Bladder microvascular endothelial cell (primary cell): ENCODE results near the gene ERAL1. TPM values are rescaled to one million over a fixed set of nuclear protein-coding genes. Genes with fewer than 3 reads are reported as not detected.

Experiments used
- total RNA-seq: library from RNA; depleted of rRNA; stranded (reverse); fragments of >200 nt; gene quantifications from 2 replicates; pipeline ENCODE4 v1.2.3, GENCODE V29; 2014

Gene ERAL1
- 16.4 and 32.5 TPM in 2 replicates for total RNA-seq

DNA sequence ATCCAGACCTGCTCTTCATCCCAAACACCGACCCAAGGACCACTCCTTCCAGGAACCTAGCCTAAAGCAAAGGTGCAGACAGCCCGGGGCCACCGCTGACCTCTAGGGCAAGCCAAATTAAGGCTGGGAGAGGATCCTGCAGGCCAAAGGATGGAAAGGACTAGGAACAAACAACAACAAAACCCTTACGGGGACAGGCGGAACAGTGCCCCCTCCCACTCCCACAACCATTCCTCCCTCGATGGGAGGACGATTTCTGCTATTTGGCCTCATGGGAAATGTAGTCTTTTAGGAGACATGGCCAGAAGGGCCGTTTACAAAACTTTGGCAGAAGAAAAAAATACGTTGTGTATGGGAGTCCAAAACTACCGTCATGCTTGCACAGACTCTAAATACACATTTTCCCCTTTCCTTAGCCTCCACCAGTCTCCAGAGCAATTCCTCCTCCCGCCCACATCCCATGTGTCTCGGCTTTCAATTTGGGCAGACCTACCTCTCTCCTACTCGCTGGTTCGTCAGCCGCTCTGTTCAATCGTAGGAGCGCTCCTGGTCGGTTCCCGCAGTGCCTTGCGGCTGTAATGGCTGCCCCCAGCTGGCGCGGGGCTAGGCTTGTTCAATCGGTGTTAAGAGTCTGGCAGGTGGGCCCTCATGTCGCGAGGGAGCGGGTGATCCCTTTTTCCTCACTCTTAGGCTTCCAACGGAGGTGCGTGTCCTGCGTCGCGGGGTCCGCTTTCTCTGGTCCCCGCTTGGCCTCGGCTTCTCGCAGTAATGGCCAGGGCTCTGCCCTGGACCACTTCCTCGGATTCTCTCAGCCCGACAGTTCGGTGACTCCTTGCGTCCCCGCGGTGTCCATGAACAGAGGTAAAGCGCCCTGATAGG lies at the start of gene ERAL1:
Gene ERAL1 (plus strand): TSS at position 560 of the 879 bp plus-strand sequence. CDS start 19 bp downstream, at position 579.

DNA sequence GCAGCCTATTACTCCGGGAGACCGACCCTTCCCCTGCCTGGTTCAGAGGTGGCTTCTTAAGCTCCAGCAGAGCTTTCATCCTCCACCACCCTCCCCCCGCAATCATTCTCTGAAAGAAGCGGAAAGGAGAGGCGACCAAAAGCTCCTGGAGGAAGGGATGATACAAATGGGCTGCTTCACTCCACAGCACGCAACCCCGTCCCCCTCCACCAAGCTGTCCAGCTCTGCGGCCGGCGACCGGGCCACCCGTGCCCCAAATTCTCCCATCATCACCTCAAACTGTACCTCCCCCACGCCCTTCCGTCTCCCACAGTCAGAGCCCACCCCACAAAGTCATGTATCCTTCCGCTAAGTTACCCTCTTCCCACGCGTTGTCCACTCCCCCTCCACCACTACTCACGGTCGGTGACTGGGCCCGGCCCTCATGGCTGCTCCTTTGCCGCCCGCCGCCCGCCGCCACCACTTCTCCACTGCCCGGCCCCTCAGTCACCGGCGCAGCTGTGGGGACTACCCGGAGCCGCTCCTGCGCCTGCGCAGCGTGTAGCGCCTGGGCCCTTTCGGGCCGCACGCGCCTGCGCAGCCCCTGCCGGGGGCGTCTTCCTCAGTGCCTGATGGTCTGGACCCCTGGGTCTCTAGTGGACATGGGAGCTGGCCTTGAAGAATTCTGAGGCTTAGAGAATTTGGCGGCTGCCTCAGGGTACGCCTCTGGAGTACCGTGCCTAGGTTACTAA lies 12.4 kb upstream of the ERAL1 start, which contains the start of gene FAM222B:
Gene FAM222B (minus strand): TSS at position 509 of the 731 bp plus-strand sequence. CDS start 76,123 bp downstream, outside the sequence.

DNA sequence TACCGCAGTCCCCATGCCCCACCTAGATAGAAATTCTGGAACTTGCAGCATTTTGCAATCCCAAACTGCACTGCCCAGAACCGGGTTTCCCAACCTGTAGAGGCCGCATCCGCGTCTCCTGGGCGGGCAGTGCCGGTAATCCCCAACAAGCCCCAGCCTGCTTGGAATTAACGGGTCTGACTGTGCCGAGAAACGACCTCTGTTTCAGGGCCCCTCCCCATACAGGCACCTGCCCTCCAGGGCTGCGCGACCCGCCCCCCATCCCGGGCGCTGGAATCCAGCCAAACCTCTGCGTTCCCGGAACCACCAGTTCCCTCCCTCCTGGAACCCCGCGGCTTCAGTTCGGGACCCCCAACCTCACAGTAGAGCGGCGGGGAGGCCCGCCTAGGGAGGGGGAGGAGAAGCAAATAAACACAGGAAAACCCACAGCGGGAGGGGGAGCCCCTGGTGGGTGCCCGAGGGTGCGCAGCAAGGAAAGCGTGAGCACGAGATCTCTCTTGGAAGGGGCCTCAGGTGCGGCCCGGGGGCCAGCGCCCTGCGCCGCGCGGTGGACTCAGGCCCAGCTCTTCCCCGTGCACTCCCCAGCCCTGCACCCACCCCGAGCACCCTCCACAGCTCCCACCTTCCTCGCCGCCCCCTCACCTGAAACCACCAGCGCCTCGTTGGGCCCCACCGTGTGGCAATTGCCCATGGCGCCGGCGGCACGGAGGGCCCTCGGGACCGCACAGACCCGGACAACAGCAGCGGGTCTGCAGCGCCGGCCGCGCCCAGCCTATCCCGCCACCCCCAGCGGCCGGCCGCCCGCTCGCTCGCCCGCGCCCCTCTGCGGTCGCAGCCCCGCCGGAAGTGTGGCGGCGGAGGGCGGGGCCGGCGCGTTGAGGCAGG lies 42.3 kb downstream of the ERAL1 start, which contains the start of gene FLOT2:
Gene FLOT2 (minus strand): TSS at position 850 of the 885 bp plus-strand sequence. CDS start 159 bp downstream, at position 691.

DNA sequence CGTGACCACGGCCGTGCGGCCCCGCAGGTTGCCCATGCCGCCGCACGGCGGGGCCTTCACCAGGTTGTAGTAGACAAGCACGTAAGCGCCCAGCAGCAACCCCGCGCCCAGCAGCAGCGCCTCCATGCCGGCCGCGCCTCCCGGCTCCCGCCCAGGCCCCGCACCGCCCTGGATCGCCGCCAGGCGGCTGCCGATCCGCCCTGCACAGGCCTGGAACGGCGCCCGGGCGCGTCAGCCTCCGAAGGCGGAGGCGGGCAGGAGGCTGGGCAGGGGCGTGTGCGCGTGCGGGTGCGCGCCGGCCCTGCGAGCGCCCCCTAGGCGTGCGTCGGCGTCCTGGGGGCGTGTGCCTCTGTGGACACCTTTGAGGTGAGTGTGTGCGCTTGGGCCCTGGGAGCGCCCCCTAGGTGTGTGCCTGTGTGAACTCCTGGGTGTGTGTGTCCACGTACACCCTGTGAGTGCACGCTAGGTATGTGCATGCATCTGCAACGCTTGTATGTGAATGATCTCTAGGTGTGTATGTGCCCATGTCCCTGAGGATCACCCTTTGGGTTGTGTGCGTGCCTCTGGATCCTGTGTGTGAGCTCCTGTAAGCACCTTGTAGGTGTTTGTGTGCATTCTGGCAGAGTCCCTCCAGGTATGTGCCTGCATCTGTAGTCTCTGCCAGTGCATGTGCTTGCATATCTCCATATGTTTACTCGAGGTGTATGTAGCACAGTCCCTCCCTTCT lies 48.2 kb downstream of the ERAL1 start, which contains the start of gene DHRS13:
Gene DHRS13 (minus strand): TSS at position 261 of the 727 bp plus-strand sequence. CDS start 135 bp downstream, at position 126.

Other genes with a start within 250 kb of the ERAL1 start
- 3.7 and 9.4 TPM in 2 replicates for gene RSKR, start 240.8 kb upstream of the ERAL1 start, total RNA-seq
- 145 and 212 TPM in 2 replicates for gene BLTP2, start 209.9 kb upstream of the ERAL1 start, total RNA-seq
- gene SDF2, start 193.1 kb upstream of the ERAL1 start, total RNA-seq = 62.8 and 78.0 TPM in 2 replicates
- gene SUPT6H, start 192.8 kb upstream of the ERAL1 start, total RNA-seq = 29.0 and 82.1 TPM in 2 replicates
- 0.57 and 1.1 TPM in 2 replicates for gene PROCA1, start 143.1 kb upstream of the ERAL1 start, total RNA-seq
- 8.9 and 18.1 TPM in 2 replicates for gene RAB34, start 137.1 kb upstream of the ERAL1 start, total RNA-seq
- 621 and 681 TPM in 2 replicates for gene RPL23A, start 135.0 kb upstream of the ERAL1 start, total RNA-seq
- gene TLCD1, start 128.8 kb upstream of the ERAL1 start, total RNA-seq = 0.63 and 1.3 TPM in 2 replicates
- 0.81 and 2.3 TPM in 2 replicates for gene NEK8, start 126.2 kb upstream of the ERAL1 start, total RNA-seq
- gene TRAF4, start 111.0 kb upstream of the ERAL1 start, total RNA-seq = 28.8 and 31.6 TPM in 2 replicates
- gene FAM222B, start 12.2 kb upstream of the ERAL1 start, total RNA-seq = 2.9 and 13.6 TPM in 2 replicates
- gene FLOT2, start 42.7 kb downstream of the ERAL1 start, total RNA-seq = 96.7 and 191 TPM in 2 replicates
- gene DHRS13, start 48.1 kb downstream of the ERAL1 start, total RNA-seq = 7.4 and 12.3 TPM in 2 replicates
- gene PHF12, start 96.5 kb downstream of the ERAL1 start, total RNA-seq = 5.3 and 22.2 TPM in 2 replicates
- gene SEZ6, start 151.0 kb downstream of the ERAL1 start, total RNA-seq = not detected in 2 replicates
- 2.3 and 2.8 TPM in 2 replicates for gene PIPOX, start 188.1 kb downstream of the ERAL1 start, total RNA-seq